SIG-M5 treated with dmso at 0.1 percent for 504 hours (cell line): ENCODE measurements around the gene UACA.

ENCODE experiments used
- DNase-seq: peaks from one replicate; lab custom pipeline; 2025; ENCODE audit not compliant: unreplicated experiment; lab: John Stamatoyannopoulos, UW

UACA gene

GRCh38 chr15:70715840-70716485 lies 47.4 kb downstream of the UACA start:
- no peak for DNase-seq

DNA sequence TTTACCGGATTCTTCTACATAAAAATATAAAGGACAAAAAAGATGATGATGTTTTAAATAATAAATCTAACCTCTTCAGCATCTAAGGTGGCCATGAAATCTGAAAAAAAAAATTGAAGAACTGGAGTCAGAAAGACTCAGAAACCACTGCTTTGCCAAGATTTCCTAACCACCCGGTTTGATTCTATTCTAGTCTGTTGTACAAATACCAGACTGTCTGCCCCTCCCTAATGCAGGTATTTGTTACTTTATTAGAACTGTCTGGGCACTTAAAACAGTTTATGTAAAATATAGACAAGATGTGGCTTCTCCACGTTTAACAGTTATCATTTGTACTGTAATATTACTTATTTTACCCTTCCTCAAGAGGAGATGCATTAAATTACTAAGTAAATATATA lies 48.8 kb downstream of the UACA start:
- no peak for DNase-seq

DNA sequence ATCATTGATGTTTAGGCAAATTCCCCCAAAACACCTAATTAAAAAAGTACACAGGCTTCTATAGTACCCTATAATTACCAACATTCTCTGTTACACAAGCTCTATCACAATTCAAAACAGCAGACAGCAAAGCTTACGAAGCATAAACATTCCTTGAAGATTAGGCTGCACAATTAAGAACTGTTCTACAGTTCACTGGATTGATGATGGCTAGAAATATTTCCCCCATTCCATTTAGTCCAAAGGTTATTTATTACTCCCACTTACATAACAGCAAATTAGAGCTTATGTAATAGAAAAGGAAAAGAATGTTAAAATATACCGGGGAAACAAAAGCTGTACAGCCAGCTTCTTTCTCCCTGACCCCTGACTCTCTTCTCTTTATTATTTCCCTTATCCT lies 49.3 kb downstream of the UACA start:
- DNase-seq = no peak

GRCh38 chr15:70712271-70712670 lies 51.1 kb downstream of the UACA start:
- no peak for DNase-seq

DNA sequence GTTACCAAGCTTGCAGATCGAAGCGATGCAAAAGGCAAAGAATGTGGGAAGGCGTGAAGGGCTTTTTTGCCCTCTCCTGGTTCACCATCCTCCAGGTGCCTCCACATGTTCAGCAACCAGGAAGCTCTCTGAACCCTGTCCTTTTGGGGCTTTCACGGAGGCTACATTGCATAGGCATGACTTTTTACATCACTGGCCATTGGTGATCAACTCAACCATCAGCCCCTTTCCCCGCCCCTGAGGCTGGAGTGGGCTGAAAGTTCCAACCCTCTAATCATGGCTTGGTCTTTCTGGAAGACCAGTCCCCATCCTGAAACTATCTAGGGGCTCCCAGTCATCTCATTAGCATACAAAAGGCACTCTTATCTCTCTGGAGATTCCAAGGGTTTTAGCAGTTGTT lies 52.6 kb downstream of the UACA start:
- DNase-seq = no peak

DNA sequence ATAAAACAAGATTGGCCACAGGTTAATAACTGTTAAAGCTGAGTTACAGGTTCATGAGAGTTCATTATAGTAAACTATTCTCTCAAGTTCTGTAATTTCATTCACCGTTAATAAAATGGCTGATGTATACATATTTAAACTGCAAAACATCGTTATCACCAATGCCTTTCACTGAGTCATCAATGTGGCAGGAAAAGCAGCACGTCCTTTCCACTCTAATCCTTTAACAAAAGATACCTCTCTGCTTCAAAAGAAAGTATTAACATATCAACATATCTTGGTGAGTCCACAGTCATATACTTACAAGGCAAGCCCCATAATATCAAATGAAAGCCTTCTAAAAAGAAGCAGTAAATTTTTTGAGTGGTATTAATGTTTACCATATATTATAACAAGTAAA lies 54.5 kb downstream of the UACA start:
- no peak for DNase-seq

DNA sequence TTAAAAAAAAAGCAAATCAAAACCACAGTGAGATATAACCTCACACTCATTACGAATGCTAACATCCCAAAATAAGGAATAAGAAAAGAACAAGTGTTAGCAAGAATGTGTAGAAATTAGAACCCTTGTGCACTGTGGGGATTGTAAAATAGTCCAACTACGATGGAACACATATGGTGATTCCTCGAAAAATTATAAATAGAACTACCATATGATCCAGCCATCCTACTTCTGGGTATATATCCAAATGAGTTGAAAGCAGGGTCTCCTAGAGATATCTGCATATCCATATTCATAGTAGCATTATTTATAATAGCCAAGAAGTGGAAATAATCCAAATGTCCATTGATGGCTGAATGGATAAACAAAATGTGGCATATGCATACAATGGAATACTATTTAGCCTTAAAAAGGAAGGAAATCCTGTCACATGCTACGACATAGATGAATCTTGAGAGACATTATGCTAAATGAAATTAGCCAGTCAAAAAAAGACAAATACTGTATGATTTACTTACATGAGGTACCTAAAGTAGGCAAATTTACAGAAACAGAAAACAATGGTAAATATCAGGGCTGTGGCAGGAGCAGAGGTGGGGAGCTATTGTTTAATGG lies 55.6 kb downstream of the UACA start:
- DNase-seq = no peak

DNA sequence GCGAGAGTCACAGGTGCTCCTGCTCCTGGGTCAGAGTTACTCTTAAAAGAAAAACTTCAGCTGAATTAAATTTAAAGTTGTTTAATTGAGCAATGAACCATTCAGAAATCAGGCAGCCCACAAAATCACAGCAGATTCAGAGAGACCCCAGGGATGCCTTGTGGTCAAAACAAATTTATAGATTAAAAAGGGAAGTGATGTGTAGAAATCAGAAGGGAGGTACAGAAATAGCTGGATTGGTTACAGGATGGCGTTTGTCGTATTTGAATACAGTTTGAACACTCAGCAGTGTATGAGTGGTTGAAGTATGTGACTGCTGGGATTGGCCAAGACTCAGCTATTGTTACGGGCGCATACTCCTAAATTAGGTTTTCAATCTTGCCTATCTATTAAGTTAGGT lies 58.6 kb downstream of the UACA start:
- peak; percentile 36 for DNase-seq

DNA sequence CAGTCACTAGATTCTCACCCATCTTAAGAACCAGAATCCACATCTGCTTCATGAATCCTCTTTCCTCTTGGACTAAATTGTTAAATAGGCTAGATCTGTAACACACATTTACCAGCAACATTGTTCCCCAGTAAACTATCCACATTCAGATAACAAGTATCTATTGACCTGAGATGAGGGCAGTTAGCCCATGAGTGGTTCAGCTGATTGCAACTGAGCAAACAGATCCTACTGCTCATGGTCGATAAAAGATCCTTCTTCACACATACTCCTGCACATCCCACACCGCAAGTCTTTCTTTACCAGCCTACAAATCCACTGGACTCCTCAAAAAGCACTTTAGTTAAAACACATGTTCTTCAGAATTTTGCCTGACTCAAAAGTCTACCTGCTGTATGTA lies 59.2 kb downstream of the UACA start:
- no peak for DNase-seq

- no peak for DNase-seq
These were observed 60.1 kb downstream of the UACA start for GRCh38 chr15:70703096-70703878.

DNA sequence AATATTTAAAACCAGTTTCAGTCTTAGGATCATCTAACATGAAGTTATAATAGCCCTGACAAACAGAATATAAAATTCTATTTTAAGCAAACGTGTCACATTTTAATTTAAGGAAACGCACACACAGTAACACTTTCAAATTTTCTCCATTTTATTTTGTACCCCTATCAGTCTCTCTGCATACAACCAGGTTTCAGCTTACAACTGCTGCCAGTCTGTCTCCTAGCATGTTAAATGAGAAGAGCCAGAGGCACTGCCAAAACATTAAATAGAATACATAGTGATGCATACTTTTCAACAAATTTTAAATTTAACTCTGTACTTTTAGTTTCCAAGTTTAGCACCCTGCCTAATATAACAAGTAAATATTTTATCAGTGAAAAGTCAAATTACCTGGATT lies 60.8 kb downstream of the UACA start:
- DNase-seq = no peak

DNA sequence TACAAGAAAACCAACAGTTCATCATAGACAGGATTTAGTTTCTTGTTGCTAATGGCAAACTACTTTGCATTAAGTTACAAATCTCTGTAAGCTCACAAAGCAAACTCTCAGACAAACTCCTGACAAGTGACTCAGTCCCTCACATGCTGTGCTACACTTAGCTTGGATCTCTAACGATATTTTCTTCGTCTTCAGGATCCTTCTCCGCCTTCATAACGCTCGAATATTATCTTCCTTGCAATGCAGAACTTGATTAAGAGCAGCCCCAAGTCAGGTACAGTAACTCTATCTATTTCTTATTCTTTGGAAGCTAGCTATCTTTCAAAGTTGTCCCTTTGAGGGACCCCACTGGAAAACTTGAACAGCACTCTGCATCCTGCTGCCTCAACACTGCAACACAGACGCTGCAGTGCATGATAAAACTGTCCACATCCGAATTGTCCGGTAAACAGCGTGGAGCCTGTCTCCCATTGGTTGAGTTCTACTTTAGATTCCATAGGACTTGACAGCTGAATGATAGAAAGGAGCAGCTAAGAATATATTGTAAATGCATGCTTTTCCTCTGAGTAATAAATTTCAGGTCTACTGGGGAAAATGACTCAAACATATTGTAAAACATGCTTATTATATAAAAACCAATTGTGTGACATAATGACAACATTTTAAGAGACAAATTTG lies 61.3 kb downstream of the UACA start:
- DNase-seq = no peak

DNA sequence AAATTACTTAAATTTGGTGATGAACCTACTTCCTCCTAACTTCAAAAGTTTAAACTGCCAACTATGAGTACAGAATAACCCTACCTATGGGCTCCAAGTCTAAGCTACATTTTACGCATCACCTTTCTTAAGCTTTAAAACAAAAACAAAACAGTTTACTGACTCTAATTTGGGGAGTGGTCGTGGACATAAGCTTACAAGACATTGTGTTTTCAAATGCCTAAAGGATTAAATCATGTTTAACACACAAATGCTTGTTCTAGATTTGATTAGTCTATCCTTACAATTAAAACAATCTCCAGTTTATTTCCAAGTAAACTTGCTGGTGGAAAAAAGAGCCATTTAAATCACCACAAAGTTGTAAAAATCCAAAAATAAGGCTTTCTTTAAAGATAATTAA lies 62.2 kb downstream of the UACA start:
- no peak for DNase-seq

GRCh38 chr15:70699890-70700289 lies 63.5 kb downstream of the UACA start:
- DNase-seq = no peak

GRCh38 chr15:70698836-70699390 lies 64.4 kb downstream of the UACA start:
- DNase-seq = no peak

GRCh38 chr15:70698426-70698825 lies 64.9 kb downstream of the UACA start:
- no peak for DNase-seq

DNA sequence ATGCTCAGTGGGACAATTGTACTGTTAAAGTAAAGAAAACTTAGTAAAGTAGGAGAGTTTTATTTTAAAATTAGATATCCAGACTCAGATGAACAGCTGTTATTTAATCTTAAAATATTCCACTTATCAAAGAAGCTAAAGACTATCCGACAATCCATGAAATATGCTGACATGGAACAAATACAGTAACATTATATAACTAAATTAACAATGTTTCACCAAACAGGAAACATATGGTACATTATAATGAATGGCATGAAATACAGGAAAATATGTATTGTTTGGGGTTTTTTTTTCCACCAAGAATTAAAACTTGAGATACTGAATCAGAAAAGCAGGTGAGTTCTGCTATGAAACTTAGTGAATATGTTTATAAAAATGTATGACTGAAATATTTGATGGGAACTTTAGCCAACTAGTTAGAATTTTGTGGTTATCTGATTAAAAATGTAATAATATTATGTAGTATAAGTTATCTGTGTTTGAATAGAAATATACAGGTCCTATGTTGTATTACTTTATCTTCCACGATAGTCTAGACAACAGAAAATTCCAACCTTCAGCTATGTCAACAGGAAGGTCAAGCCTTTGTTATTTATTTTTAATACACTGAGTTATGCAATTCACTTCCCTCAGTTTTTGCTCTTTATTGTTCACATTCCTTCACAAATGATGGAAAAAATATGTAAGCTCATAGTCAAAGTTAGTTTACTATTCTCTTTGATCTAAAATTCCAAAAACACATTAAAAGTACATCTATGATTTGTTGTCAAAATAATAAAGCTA lies 72.7 kb downstream of the UACA start:
- DNase-seq = peak; percentile 19

DNA sequence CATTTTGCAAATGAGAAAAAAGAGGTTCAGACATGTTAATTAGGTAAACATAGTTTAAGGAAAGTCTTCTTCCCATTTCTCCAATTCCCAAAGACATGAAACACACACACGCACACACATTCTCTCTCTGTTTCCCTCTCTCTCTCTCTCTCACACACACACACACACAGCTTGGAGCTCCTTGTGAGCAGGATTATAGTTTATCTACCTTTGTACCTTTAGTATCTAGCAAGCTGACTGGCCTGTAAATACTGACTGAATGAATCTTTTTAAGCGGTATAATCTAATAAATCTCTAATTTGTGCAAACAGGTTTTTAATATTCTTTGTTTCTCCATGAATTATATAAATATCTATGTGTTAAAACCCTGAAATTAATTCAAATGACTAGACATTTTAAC lies 73.3 kb downstream of the UACA start:
- DNase-seq = no peak

DNA sequence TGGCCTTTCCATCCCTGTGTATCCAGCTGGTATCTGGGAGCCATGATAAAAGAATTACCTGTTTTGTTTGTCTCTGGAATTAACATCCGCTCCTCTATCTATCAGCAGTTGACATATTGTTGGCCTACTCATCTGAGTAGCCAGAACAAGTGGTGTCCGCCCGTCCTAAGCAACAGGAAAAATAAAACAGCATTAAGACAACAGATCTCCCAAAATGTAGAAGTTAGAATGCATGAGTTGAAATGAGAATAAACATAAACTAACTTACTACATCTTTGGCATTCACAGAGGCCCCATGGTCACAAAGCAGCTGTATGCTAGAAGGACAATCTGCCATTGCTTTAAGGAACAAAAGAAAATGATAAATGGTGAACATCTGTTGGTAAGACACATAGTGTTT lies 75.9 kb downstream of the UACA start:
- DNase-seq = no peak

DNA sequence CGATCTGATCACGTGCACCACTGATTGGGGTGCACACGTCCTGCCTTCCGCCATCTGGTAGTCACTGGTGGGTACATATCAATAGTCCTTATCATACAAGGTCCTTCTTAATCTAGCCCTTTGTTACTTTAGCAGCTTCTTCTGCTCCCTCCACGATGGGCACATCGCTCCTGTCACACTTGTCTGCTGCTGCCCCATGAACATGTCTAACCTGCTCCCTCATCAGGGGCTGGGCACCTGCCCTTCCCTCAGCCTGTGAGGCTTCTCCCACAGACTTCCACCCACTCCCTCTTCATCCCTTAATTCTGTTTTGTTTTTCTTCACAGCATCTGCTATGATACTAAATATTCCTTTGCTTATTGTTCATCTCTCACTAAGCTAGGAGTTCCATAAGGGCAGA lies 82.5 kb downstream of the UACA start:
- no peak for DNase-seq

DNA sequence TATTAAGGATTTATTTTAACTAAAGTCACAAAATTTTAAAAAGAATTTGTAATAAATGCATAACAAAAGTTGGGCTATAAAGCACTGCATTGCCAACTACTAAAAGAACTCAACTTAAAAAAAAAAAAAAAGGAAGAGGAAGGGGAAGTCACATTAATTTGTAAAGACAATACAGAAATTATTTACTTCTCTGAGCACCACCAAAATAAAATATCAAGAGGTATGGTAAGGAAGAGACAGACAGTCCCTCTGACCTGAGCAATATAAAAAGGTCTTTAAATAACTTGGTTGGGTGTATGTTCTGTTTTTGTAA lies 83.5 kb downstream of the UACA start:
- DNase-seq = no peak
